Measurements from ENCODE around the gene CEACAM4. TPM values are rescaled to one million over a fixed set of nuclear protein-coding genes. Genes with fewer than 3 reads are reported as not detected.
A peak's percentile ranks its signal among the peaks of the same experiment; 100 is the strongest.

CEACAM4 gene
- total and polyA plus RNA-seq, 12 donors = 0.23 to 0.66 (median 0.45) TPM; not detected in 4

- Histone ChIP-seq H3K27ac (no peak overlapping the region), H3K27me3 (peaks cover 0 to 18% (median 11%) of the 10 kb centered on the region in 7 donors), H3K9me3 (peaks cover 0 to 3% (median 0%) of the 10 kb centered on the region in 11 donors), H3K4me1 (no peaks in the 10 kb centered on the region), H3K4me3 (no peak overlapping the region), H3K36me3 (no peaks in the 10 kb centered on the region)
- 36 to 47% methylated on average over 3 of the region's 3 CpGs for WGBS, 2 donors
- intact Hi-C loops (cut with DNase I) = no loop called here
- no peak for DNase-seq
- no peak for TF ChIP-seq CTCF (IDR thresholded peaks at IDR 0.05)
- no peak for ATAC-seq
Measured at GRCh38 chr19:41604831-41605230, 22.0 kb downstream of the CEACAM4 start.

GRCh38 chr19:41601771-41602170 is 25.1 kb downstream of the CEACAM4 start:
- no peak for ATAC-seq
- no peak for TF ChIP-seq CTCF (IDR thresholded peaks at IDR 0.05)
- no peak overlapping the region for H3K27ac ChIP-seq
- WGBS, 2 donors = 49 to 51% methylated on average over 4 of the region's 4 CpGs
- H3K36me3 ChIP-seq = no peaks in the 10 kb centered on the region
- H3K27me3 ChIP-seq = peaks cover 0 to 40% (median 16%) of the 10 kb centered on the region in 7 donors
- H3K4me1 ChIP-seq = peaks cover 0 to 8% (median 0%) of the 10 kb centered on the region in 9 donors
- DNase-seq = no peak
- no peaks in the 10 kb centered on the region for H3K9me3 ChIP-seq
- intact Hi-C loops (cut with DNase I) = no loop called here
- H3K4me3 ChIP-seq = no peak overlapping the region

- WGBS, 2 donors = 37 to 45% methylated on average over 6 of the region's 6 CpGs
- intact Hi-C loops (cut with DNase I) = no loop called here
- Histone ChIP-seq H3K4me1 (peaks cover 0 to 16% (median 0%) of the 10 kb centered on the region in 9 donors), H3K27me3 (peaks cover 0 to 51% (median 19%) of the 10 kb centered on the region in 7 donors), H3K9me3 (no peaks in the 10 kb centered on the region), H3K36me3 (no peaks in the 10 kb centered on the region), H3K4me3 (no peak overlapping the region), H3K27ac (no peak overlapping the region)
- no peak for ATAC-seq
- DNase-seq = no peak
- no peak for TF ChIP-seq CTCF (IDR thresholded peaks at IDR 0.05)
Measured at GRCh38 chr19:41599175-41599966, 27.5 kb downstream of the CEACAM4 start.

- H3K36me3 ChIP-seq = no peaks in the 10 kb centered on the region
- ATAC-seq = peak in 7 of 8 donors; percentile 61 to 84 (median 80)
- peak; percentile 83 to 95 (median 86) for TF ChIP-seq CTCF (IDR thresholded peaks at IDR 0.05)
- H3K27me3 ChIP-seq = peaks cover 0 to 47% (median 18%) of the 10 kb centered on the region in 7 donors
- DNase-seq = peak in 1 of 2 donors; percentile 58
- WGBS, 2 donors = 7 to 8% methylated on average over 10 of the region's 10 CpGs
- H3K9me3 ChIP-seq = peaks cover 0 to 15% (median 0%) of the 10 kb centered on the region in 11 donors
- H3K4me1 ChIP-seq = peaks cover 0 to 16% (median 0%) of the 10 kb centered on the region in 9 donors
- H3K27ac ChIP-seq = no peak overlapping the region
- intact Hi-C loops (cut with DNase I) = no loop called here
- H3K4me3 ChIP-seq = no peak overlapping the region
Measured at GRCh38 chr19:41597600-41598041, 29.3 kb downstream of the CEACAM4 start.
